H1 (cell line): ENCODE results near the gene OXLD1. TPM values are rescaled to one million over a fixed set of nuclear protein-coding genes. Genes with fewer than 3 reads are reported as not detected.

Experiments used
- CREB1 ChIP-seq: IDR thresholded peaks from 2 replicates; pipeline ENCODE4 v1.6.1; 2012; ENCODE audit warnings: inconsistent platforms
- EZH2 ChIP-seq: fragments of 200-600 bp; sonication (generic); IDR thresholded peaks from 2 replicates; pipeline ENCODE4 v1.7.1; 2012; ENCODE audit warnings: low read depth, mild to moderate bottlenecking, moderate library complexity, low read length, inconsistent platforms; ENCODE audit not compliant: severe bottlenecking
- GTF2F1 ChIP-seq: IDR thresholded peaks from 2 replicates; pipeline ENCODE4 v1.6.1; 2012; ENCODE audit warnings: low read depth, low read length, improper control_type of control experiment, borderline replicate concordance
- HDAC2 ChIP-seq, 2 experiments: fragments of 300-600 bp in 1 of 2; sonication (generic) in 1 of 2; IDR thresholded peaks; 2 replicates each; pipeline ENCODE4 v1.6.1; 2011 to 2012; ENCODE audit warnings: low read depth in 2 of 2, low read length in 2 of 2, mild to moderate bottlenecking in 2 of 2, moderate library complexity in 2 of 2, borderline replicate concordance in 1 of 2, inconsistent platforms in 1 of 2
- RXRA ChIP-seq: IDR thresholded peaks from 2 replicates; pipeline ENCODE4 v1.6.1; 2011; ENCODE audit warnings: low read depth, mild to moderate bottlenecking, low read length, moderate library complexity; ENCODE audit not compliant: insufficient read depth
- SRF ChIP-seq: IDR thresholded peaks from 2 replicates; pipeline ENCODE4 v1.6.1; 2011; ENCODE audit warnings: mild to moderate bottlenecking, low read depth, low read length, moderate library complexity
- SUZ12 ChIP-seq: fragments of 200-600 bp; sonication (generic); IDR thresholded peaks from 2 replicates; pipeline ENCODE4 v1.6.1; 2012; ENCODE audit warnings: mild to moderate bottlenecking, inconsistent platforms, low read length, moderate library complexity, mixed read lengths
- TBP ChIP-seq: IDR thresholded peaks from 2 replicates; pipeline ENCODE4 v1.6.1; 2011; ENCODE audit warnings: low read depth, low read length, improper control_type of control experiment
- polyA plus RNA-seq, 7 experiments: library from polyadenylated mRNA; depleted of rRNA in 3 of 7; stranded (reverse) in 5 of 7; unstranded in 2 of 7; fragments of >200 nt in 5 of 7; fragments of 200-250 nt in 2 of 7; gene quantifications; 1 replicate in 5 of 7; 2 replicates in 1 of 7; 4 replicates in 1 of 7; pipeline versions ENCODE4 v1.2.1 to v1.2.3, GENCODE V29; 2011 to 2013; ENCODE audit warnings: missing spikeins in 2 of 7, mixed read lengths in 2 of 7
- total RNA-seq: library from RNA; stranded (reverse); fragmentation: NEBNext Ultra II Directional; extraction: Animal tissue kit (Norgen Biotek cat#: 25700); gene quantifications from 2 replicates; pipeline ENCODE4 v1.2.1, GENCODE V29; 2021
- TF ChIP-seq, protein P1 (sequence below): fragments of 300-600 bp; sonication (generic); IDR thresholded peaks from 2 replicates; pipeline ENCODE4 v1.7.1; 2012; ENCODE audit warnings: low read length, moderate library complexity, mild to moderate bottlenecking, inconsistent platforms; ENCODE audit not compliant: insufficient replicate concordance
- TF ChIP-seq, protein P2 (sequence below): IDR thresholded peaks from 2 replicates; pipeline ENCODE4 v1.6.1; 2012; ENCODE audit warnings: low read length, inconsistent platforms

The OXLD1 gene
- total and polyA plus RNA-seq, 2 of the 8 experiments (the other 6 are each of a cell fraction or from before 2014, with no cell fraction given) = 41.5 to 61.9 TPM

DNA sequence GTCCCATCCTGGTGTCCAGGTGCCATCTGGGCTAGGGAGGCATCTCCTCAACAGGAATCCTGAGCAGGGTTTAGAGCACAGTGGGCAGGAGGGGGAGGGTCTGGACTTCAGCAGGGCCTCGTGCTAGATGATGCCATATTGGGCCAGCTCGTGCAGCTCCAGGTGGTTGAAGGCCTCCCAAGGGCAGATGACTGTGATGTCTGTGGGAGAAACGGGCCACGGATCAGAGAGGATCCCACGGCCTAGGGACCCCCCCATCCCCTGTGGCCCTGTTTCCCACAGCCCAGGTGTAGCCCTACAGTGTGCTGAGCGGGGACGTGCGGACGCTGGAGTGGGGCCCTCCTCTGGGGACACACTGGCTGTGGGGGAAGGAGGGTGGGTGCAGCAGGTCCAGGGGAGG lies 15.5 kb downstream of the OXLD1 start (continued):
- TF ChIP-seq, protein P1, sequence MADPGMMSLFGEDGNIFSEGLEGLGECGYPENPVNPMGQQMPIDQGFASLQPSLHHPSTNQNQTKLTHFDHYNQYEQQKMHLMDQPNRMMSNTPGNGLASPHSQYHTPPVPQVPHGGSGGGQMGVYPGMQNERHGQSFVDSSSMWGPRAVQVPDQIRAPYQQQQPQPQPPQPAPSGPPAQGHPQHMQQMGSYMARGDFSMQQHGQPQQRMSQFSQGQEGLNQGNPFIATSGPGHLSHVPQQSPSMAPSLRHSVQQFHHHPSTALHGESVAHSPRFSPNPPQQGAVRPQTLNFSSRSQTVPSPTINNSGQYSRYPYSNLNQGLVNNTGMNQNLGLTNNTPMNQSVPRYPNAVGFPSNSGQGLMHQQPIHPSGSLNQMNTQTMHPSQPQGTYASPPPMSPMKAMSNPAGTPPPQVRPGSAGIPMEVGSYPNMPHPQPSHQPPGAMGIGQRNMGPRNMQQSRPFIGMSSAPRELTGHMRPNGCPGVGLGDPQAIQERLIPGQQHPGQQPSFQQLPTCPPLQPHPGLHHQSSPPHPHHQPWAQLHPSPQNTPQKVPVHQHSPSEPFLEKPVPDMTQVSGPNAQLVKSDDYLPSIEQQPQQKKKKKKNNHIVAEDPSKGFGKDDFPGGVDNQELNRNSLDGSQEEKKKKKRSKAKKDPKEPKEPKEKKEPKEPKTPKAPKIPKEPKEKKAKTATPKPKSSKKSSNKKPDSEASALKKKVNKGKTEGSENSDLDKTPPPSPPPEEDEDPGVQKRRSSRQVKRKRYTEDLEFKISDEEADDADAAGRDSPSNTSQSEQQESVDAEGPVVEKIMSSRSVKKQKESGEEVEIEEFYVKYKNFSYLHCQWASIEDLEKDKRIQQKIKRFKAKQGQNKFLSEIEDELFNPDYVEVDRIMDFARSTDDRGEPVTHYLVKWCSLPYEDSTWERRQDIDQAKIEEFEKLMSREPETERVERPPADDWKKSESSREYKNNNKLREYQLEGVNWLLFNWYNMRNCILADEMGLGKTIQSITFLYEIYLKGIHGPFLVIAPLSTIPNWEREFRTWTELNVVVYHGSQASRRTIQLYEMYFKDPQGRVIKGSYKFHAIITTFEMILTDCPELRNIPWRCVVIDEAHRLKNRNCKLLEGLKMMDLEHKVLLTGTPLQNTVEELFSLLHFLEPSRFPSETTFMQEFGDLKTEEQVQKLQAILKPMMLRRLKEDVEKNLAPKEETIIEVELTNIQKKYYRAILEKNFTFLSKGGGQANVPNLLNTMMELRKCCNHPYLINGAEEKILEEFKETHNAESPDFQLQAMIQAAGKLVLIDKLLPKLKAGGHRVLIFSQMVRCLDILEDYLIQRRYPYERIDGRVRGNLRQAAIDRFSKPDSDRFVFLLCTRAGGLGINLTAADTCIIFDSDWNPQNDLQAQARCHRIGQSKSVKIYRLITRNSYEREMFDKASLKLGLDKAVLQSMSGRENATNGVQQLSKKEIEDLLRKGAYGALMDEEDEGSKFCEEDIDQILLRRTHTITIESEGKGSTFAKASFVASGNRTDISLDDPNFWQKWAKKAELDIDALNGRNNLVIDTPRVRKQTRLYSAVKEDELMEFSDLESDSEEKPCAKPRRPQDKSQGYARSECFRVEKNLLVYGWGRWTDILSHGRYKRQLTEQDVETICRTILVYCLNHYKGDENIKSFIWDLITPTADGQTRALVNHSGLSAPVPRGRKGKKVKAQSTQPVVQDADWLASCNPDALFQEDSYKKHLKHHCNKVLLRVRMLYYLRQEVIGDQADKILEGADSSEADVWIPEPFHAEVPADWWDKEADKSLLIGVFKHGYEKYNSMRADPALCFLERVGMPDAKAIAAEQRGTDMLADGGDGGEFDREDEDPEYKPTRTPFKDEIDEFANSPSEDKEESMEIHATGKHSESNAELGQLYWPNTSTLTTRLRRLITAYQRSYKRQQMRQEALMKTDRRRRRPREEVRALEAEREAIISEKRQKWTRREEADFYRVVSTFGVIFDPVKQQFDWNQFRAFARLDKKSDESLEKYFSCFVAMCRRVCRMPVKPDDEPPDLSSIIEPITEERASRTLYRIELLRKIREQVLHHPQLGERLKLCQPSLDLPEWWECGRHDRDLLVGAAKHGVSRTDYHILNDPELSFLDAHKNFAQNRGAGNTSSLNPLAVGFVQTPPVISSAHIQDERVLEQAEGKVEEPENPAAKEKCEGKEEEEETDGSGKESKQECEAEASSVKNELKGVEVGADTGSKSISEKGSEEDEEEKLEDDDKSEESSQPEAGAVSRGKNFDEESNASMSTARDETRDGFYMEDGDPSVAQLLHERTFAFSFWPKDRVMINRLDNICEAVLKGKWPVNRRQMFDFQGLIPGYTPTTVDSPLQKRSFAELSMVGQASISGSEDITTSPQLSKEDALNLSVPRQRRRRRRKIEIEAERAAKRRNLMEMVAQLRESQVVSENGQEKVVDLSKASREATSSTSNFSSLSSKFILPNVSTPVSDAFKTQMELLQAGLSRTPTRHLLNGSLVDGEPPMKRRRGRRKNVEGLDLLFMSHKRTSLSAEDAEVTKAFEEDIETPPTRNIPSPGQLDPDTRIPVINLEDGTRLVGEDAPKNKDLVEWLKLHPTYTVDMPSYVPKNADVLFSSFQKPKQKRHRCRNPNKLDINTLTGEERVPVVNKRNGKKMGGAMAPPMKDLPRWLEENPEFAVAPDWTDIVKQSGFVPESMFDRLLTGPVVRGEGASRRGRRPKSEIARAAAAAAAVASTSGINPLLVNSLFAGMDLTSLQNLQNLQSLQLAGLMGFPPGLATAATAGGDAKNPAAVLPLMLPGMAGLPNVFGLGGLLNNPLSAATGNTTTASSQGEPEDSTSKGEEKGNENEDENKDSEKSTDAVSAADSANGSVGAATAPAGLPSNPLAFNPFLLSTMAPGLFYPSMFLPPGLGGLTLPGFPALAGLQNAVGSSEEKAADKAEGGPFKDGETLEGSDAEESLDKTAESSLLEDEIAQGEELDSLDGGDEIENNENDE = no peak
- TF ChIP-seq TBP = no peak
- TF ChIP-seq CREB1 = no peak
- TF ChIP-seq, protein P2, sequence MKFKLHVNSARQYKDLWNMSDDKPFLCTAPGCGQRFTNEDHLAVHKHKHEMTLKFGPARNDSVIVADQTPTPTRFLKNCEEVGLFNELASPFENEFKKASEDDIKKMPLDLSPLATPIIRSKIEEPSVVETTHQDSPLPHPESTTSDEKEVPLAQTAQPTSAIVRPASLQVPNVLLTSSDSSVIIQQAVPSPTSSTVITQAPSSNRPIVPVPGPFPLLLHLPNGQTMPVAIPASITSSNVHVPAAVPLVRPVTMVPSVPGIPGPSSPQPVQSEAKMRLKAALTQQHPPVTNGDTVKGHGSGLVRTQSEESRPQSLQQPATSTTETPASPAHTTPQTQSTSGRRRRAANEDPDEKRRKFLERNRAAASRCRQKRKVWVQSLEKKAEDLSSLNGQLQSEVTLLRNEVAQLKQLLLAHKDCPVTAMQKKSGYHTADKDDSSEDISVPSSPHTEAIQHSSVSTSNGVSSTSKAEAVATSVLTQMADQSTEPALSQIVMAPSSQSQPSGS = no peak
- no peak for TF ChIP-seq SUZ12
- no peak for TF ChIP-seq SRF
- no peak for TF ChIP-seq EZH2
- TF ChIP-seq RXRA = no peak
- TF ChIP-seq GTF2F1 = no peak
- no peak for TF ChIP-seq HDAC2 (IDR thresholded peaks at IDR 0.05; ENCODE audit: borderline replicate concordance in 1 of 2, low read depth in 2 of 2, low read length in 2 of 2)
